ENCODE measurements around the gene KRTAP5-11. TPM values are rescaled to one million over a fixed set of nuclear protein-coding genes. Genes with fewer than 3 reads are reported as not detected.
"Not testable (repeated sequence)": the region's sequence is repeated elsewhere in the genome, so short reads cannot be mapped to it uniquely, and the experiment has no call there.

Gene KRTAP5-11
- total RNA-seq, 1 experiment from 2014 or later = not detected

- DNase-seq (ENCODE audit: low read depth) = no peak
Observed at GRCh38 chr11:71581826-71582225, 849 bp downstream of the KRTAP5-11 start.

- DNase-seq (ENCODE audit: low read depth) = peak; percentile 81
Observed at GRCh38 chr11:71580057-71581003, 2.3 kb downstream of the KRTAP5-11 start.

GRCh38 chr11:71579513-71579912 lies 3.2 kb downstream of the KRTAP5-11 start:
- peak; percentile 19 for DNase-seq (ENCODE audit: low read depth)

GRCh38 chr11:71577469-71578004 lies 5.1 kb downstream of the KRTAP5-11 start:
- no peak for DNase-seq (ENCODE audit: low read depth)

DNA sequence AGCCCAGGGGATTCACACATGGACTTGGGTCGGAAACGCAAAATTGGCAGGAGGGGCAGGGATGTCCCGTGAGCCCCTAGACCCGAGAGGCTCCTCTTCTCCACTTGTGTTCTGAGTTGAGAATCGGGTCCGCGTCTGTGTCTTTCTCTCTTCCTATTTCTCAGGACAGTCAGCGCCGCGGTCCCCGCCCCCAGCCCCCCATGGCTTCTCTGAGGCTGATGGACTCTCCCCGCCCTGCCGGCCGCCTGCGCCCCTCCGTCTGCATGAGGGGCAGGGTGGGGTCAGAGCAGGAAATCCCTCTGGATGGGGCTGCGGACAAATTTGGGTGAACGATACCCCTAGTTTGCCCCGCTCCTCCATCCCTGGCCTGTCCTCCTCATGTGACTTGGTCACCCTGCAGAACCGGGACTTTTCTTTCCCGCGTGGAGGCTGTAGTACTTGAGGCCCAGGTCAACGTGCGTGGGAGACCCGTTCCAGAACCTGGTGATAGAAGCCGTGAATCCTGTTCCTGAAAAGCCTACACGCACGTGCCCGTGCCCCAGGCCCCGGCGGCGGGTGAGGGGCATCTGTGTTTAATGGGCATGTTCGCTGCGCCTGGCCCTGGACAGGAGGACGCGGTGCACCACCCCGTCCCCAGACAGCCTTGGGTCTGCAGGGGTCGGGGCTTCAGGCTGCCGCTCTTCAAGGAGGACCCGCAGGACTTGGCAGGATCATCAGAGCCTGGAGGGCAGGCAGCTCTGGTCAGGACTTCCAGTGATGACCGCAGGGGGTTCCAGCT lies 5.8 kb downstream of the KRTAP5-11 start:
- DNase-seq (ENCODE audit: low read depth) = not testable (repeated sequence)

- DNase-seq (ENCODE audit: low read depth) = no peak
Observed at GRCh38 chr11:71575723-71576424, 6.8 kb downstream of the KRTAP5-11 start.

- no peak for DNase-seq (ENCODE audit: low read depth)
Observed at GRCh38 chr11:71574418-71574817, 8.3 kb downstream of the KRTAP5-11 start.

DNA sequence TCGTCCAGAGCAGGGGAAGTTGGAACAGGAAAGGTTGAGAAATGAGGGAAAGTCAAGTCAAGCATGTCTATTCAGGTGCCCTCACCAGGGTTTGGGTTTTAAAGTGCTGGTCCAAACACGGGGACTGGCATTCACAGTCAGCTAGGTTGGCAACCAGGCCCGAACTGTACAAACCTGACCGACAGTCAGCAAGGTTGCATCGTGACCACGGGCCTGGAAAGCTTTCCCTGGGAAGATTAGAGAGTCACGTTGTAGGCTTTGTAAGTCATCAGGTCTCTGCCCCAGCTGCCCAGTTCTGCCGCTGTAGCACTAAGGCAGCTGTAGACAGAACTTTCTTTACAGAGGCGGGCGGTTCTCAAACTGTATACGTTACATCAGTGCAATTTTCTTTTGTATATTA lies 9.9 kb downstream of the KRTAP5-11 start:
- DNase-seq (ENCODE audit: low read depth) = no peak

DNA sequence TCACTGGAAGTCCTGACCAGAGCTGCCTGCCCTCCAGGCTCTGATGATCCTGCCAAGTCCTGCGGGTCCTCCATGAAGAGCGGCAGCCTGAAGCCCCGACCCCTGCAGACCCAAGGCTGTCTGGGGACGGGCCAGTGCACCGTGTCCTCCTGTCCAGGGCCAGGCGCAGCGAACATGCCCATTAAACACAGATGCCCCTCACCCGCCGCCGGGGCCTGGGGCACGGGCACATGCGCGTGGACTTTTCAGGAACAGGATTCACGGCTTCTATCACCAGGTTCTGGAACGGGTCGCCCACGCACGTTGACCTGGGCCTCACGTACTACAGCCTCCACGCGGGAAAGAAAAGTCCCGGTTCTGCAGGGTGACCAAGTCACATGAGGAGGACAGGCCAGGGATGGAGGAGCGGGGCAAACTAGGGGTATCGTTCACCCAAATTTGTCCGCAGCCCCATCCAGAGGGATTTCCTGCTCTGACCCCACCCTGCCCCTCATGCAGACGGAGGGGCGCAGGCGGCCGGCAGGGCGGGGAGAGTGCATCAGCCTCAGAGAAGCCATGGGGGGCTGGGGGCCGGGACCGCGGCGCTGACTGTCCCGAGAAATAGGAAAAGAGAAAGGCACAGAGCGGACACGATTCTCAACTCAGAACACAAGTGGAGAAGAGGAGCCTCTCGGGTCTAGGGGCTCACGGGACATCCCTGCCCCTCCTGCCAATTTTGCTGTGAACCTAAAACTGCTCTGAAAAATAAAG lies 11.4 kb downstream of the KRTAP5-11 start:
- not testable (repeated sequence) for DNase-seq (ENCODE audit: low read depth)

GRCh38 chr11:71568704-71569349 lies 13.8 kb downstream of the KRTAP5-11 start:
- DNase-seq (ENCODE audit: low read depth) = peak; percentile 26

GRCh38 chr11:71567633-71568032 lies 15.0 kb downstream of the KRTAP5-11 start:
- DNase-seq (ENCODE audit: low read depth) = not testable (repeated sequence)

DNA sequence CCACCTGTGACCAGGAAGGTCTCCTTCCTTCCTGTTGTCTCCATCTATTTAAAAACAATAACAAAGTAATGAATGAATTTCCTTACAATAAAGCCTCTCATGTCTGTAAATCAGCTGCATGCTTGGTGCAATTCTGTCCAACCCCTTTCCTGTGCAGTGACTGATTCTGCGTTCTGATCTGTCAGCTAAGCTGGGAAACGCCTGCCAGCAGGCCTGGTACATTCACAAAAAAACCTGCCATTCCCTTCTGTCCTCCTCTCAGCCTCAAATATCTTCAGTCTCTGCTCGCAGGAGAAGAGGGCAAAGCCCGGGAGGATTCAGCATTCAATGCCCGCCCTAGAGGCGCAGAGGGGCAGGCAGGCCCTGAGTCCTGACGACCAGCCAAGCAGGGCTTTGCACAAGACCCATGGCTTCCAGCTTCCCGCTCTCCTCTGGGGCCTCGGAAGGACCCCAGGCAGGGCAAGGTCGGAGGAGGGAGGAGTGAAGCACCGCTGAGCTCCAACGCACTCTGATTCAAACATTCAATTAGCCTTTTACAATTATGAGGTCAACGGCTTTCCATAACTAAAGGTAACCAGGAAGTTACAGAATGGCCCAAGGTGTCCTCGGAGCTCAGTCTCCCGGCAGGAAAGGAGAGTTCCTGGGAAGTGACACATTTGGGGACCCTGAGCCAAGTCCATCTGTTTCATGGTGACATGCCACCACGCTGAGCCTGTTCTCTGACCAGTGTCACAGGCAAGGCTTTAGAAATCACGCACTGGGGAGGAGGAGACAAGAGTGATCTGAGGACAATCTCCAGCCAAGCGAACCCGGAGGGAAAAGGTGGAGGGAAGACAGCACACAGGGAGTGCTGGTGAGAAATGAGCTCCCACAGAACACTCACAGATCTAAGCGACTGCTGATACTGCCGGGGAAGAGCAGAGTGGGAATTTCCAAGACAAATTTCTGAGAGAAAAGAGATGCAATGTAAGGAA lies 15.8 kb downstream of the KRTAP5-11 start:
- DNase-seq (ENCODE audit: low read depth) = not testable (repeated sequence)

DNA sequence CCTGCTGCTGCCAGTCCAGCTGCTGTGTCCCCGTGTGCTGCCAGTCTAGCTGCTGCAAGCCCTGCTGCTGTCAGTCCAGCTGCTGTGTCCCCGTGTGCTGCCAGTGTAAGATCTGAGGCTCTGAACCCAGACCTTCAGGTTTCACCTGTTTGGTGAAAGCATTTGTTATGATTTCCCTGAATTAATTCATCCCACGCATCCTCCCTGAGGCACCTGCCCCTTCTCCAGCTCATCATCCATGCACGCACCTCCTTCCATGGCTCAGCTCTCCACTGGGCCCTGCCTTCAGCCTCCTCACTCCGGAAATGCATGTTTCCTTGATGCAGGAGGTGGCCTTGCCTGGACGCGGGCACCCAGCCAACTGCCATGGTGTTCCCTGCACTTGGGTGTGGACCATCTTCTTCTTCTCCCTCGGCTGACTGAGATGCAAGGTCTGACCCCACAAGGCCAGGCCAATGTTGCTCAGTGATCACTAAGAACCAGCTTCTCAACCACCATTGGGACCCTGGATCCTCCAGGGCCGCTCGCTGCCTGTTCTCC lies 16.5 kb downstream of the KRTAP5-11 start:
- no peak for DNase-seq (ENCODE audit: low read depth)

- no peak for DNase-seq (ENCODE audit: low read depth)
Observed at GRCh38 chr11:71565263-71565662, 17.4 kb downstream of the KRTAP5-11 start, which contains the start of gene KRTAP5-10. Gene KRTAP5-10 (plus strand): TSS chr11:71565563. CDS start chr11:71565588, 25 bp downstream.

DNA sequence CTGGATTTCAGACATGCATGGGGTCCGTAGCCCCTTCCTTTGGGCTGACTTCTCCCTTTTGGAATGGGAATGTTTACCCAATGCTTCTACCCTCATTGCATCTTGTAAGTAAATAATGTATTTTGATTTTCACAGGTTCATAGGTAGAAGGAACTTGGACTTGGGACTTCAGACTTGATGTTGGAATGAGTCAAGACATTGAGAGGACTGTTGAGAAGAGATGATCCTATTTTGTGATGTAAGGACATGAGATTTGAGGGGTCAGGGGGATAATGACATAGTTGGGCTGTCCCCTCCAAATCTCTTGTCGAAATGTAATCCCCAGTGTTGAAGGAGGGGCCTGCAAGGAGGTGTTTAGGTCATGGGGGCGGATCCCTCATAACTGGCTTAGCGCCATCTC lies 18.2 kb downstream of the KRTAP5-11 start:
- DNase-seq (ENCODE audit: low read depth) = no peak

DNA sequence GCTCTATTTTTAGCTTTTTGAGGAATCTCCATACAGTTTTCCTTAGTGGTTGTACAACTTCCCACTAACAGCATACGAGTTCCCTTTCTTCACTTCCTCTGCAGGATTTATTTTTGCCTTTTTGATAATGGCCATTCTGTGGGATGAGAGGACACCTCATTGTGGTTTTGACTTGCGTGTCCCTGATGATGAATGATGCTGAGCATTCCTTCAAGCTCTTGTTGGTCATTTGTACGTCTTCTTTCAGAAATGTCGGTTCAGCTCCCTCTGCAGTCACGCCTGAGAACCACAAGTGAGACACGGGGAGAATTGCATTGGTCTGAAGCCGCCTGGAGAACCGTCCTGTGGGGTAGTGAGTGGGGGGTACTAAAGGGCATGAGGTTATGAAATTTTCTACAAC lies 19.3 kb downstream of the KRTAP5-11 start:
- peak; percentile 71 for DNase-seq (ENCODE audit: low read depth)

DNA sequence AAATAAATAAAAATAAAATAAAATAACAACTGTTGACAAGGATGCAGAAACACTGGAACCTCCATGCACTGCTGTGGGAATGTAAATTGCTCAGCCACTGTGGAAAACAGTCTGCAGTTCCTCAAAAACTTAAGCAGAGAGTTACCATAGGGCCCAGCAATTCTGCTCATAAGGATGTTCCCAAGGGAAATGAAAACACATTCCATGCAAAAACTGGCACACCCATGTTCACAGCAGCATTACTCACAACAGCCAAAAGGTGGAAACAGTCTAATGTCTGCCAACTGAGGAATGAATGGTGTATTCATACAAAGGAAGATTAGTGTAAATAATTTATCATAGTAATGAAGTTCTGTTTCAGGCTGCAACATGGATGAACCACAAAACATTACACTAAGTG lies 20.6 kb downstream of the KRTAP5-11 start:
- DNase-seq (ENCODE audit: low read depth) = peak; percentile 22

DNA sequence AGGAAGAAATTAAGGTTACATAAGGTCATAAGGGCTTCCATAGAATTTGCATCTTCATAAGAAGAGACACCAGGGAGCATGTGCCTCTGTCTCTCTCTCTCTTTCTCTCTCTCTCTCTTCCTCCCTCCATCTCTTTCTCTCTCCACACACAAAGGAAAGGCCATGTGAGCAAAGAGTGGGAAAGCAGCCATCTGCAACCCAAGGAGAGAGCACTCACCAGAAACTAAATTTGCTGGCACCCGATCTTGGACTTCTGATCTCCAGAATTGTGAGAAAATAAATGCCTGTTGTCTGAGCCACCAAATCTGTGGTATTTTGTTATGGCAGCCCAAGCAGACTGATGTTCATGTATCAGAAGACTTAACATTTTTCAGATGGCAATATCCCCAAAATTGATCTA lies 23.7 kb downstream of the KRTAP5-11 start:
- DNase-seq (ENCODE audit: low read depth) = no peak

GRCh38 chr11:71557257-71557656 lies 25.4 kb downstream of the KRTAP5-11 start:
- no peak for DNase-seq (ENCODE audit: low read depth)
